HG03342 (cell line): Measurements from ENCODE around the gene OR51M1.

ENCODE experiments used
- ATAC-seq: cut with Tn5 transposase; IDR thresholded peaks from one replicate; pipeline ENCODE4 v1.9.1; 2021; ENCODE audit warnings: mild to moderate bottlenecking, moderate library complexity; ENCODE audit not compliant: unreplicated experiment

Gene OR51M1

DNA sequence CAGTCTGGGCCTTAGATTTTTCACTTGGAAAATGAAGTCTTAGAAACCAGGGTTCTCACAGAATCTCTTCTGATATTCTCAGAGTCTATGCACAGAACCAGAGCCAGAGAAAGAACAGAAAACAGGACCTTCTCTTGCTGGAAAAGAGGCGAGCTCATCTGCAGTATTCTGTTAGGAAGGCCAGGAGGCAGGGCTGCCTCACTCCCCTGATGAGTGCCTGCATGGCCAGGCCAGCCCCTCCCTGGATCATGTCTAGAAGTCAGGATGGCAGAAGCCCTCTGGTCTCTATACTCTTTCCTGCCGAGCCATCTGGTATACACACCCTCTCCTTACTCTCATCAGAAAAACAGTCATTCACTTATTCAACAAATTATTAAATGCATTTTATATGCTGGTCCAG, 723 bp downstream of the OR51M1 start:
- ATAC-seq = no peak

- no peak for ATAC-seq
Measured at GRCh38 chr11:5390210-5390609, 6.6 kb downstream of the OR51M1 start.

GRCh38 chr11:5394091-5394490, 10.5 kb downstream of the OR51M1 start:
- no peak for ATAC-seq

DNA sequence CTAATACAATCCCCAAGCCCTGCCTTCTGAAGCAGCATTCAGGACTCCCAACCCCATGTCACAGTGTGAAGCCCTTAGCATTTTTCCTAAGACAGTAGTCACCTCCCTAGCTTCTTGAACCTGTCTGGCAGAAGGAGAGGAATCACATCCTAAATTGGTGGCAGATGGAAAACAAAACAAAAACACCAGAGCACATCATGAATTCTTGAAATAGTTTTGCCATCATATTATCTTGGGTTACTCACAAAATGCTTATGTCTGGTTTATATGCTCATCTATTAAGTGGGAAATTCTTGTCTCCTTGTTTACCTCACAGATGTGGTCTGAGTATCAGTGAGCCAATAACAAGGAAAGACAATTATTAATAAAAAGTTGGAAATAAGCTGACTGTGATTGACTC, 15.3 kb downstream of the OR51M1 start:
- no peak for ATAC-seq

- no peak for ATAC-seq
Measured at GRCh38 chr11:5405173-5405572, 21.6 kb downstream of the OR51M1 start.

GRCh38 chr11:5420993-5421392, 37.4 kb downstream of the OR51M1 start:
- ATAC-seq = no peak

GRCh38 chr11:5421811-5422210, 38.2 kb downstream of the OR51M1 start, which contains the start of gene OR51Q1:
Gene OR51Q1 (plus strand): TSS chr11:5422111. CDS start chr11:5422201, 90 bp downstream.
- no peak for ATAC-seq

GRCh38 chr11:5423131-5423530, 39.5 kb downstream of the OR51M1 start:
- ATAC-seq = no peak

GRCh38 chr11:5441414-5441813, 57.8 kb downstream of the OR51M1 start, which contains the start of gene OR51I1:
Gene OR51I1 (minus strand): TSS chr11:5441514. CDS start chr11:5441514, 0 bp downstream.
- ATAC-seq = no peak
